Right lobe of liver (tissue), 4 donors: ENCODE results near the gene CENPA.

Experiments used
- CTCF ChIP-seq, 4 donors: fragments of 200-600 bp in 3 of 4; fragments of 450-650 bp in 1 of 4; IDR thresholded peaks; one replicate each; pipeline versions ENCODE4 v1.5.1 to v1.8.0; 2016 to 2022; ENCODE audit warnings: antibody characterized with exemption in 4 of 4, mild to moderate bottlenecking in 2 of 4
- POLR2A ChIP-seq: fragments of 450-650 bp; IDR thresholded peaks from one replicate; pipeline ENCODE4 v1.6.1; 2017; ENCODE audit warnings: antibody characterized with exemption, mild to moderate bottlenecking
- donor health status: DM: no; HTN: no; CAD: no.
- donor health status: DM: no; HTN: no; CAD: no.
- donor health status: DM: no; HTN: yes; CAD: no.

- TF ChIP-seq CTCF (IDR thresholded peaks at IDR 0.05) = no peak
- TF ChIP-seq POLR2A = peak; percentile 74
Observed at GRCh38 chr2:26772064-26773001, 13.5 kb upstream of the CENPA start.
